ENCODE data around the gene SP100.
"Not testable (repeated sequence)": the region's sequence is repeated elsewhere in the genome, so short reads cannot be mapped to it uniquely, and the experiment has no call there.

The SP100 gene

GRCh38 chr2:230459216-230459615 is 43.2 kb downstream of the SP100 start:
- DNase-seq: no peak

- no peak for DNase-seq
Measured at GRCh38 chr2:230471074-230471473, 55.1 kb downstream of the SP100 start.

- peak; percentile 20 for DNase-seq
Measured at GRCh38 chr2:230472621-230473018, 56.6 kb downstream of the SP100 start.

- no peak for DNase-seq
Measured at GRCh38 chr2:230473378-230473777, 57.4 kb downstream of the SP100 start.

- no peak for DNase-seq
Measured at GRCh38 chr2:230475143-230475542, 59.1 kb downstream of the SP100 start.

- no peak for DNase-seq
Measured at GRCh38 chr2:230485801-230486341, 69.9 kb downstream of the SP100 start.

GRCh38 chr2:230491219-230491618 is 75.2 kb downstream of the SP100 start:
- DNase-seq: not testable (repeated sequence)

GRCh38 chr2:230492107-230492506 is 76.1 kb downstream of the SP100 start:
- DNase-seq: no peak

GRCh38 chr2:230494980-230495379 is 79.0 kb downstream of the SP100 start:
- no peak for DNase-seq

- DNase-seq: no peak
Measured at GRCh38 chr2:230496891-230497290, 80.9 kb downstream of the SP100 start.

- DNase-seq: peak; percentile 6
Measured at GRCh38 chr2:230498506-230499107, 82.6 kb downstream of the SP100 start.

- no peak for DNase-seq
Measured at GRCh38 chr2:230502593-230502992, 86.6 kb downstream of the SP100 start.

GRCh38 chr2:230503798-230504197 is 87.8 kb downstream of the SP100 start:
- no peak for DNase-seq

- no peak for DNase-seq
Measured at GRCh38 chr2:230505162-230505561, 89.2 kb downstream of the SP100 start.

- no peak for DNase-seq
Measured at GRCh38 chr2:230512955-230513748, 97.2 kb downstream of the SP100 start.

GRCh38 chr2:230520061-230520874 is 104.3 kb downstream of the SP100 start:
- DNase-seq: no peak

- DNase-seq: peak; percentile 44
Measured at GRCh38 chr2:230520875-230521155, 104.8 kb downstream of the SP100 start.

GRCh38 chr2:230521386-230521785 is 105.4 kb downstream of the SP100 start:
- no peak for DNase-seq

- no peak for DNase-seq
Measured at GRCh38 chr2:230525682-230526081, 109.7 kb downstream of the SP100 start.

- DNase-seq: no peak
Measured at GRCh38 chr2:230537531-230537976, 121.6 kb downstream of the SP100 start.

GRCh38 chr2:230540332-230540731 is 124.3 kb downstream of the SP100 start:
- DNase-seq: no peak

- DNase-seq: no peak
Measured at GRCh38 chr2:230541934-230542380, 126.0 kb downstream of the SP100 start.

- no peak for DNase-seq
Measured at GRCh38 chr2:230542751-230543150, 126.8 kb downstream of the SP100 start.
